ENCODE results near the gene TMEM132C. TPM values are rescaled to one million over a fixed set of nuclear protein-coding genes. Genes with fewer than 3 reads are reported as not detected.

TMEM132C gene
- total and polyA plus RNA-seq, 9 donors = 1.6 to 38.4 (median 9.4) TPM

GRCh38 chr12:128381946-128382345 lies 115.0 kb downstream of the TMEM132C start:
- no peak for DNase-seq
- H3K4me1 ChIP-seq (ENCODE audit: insufficient read depth) = no peaks in the 10 kb centered on the region
- no peak for TF ChIP-seq POLR2A (IDR thresholded peaks at IDR 0.05)
- TF ChIP-seq EP300 (IDR thresholded peaks at IDR 0.05) = no peak
- no peak for TF ChIP-seq CTCF (IDR thresholded peaks at IDR 0.05)
- intact Hi-C loops (cut with DNase I) = loop anchor here in 2 of 4 donors (10.0 kb wide), 1 partner anchor 117 kb away; the partner anchor contains the start of gene TMEM132C (in 2 of the 2)
- H3K36me3 ChIP-seq = no peaks in the 10 kb centered on the region
- H3K9me3 ChIP-seq = no peaks in the 10 kb centered on the region
- H3K4me3 ChIP-seq = no peak overlapping the region
- no peaks in the 10 kb centered on the region for H3K27me3 ChIP-seq
- WGBS, 3 donors = 19 to 44% (median 30%) methylated on average over 10 of the region's 10 CpGs
- H3K27ac ChIP-seq = no peak overlapping the region

GRCh38 chr12:128382946-128383345 lies 116.0 kb downstream of the TMEM132C start:
- intact Hi-C loops (cut with DNase I) = loop anchor here in 2 of 4 donors (10.0 kb wide), 1 partner anchor 118 kb away; the partner anchor contains the start of gene TMEM132C (in 2 of the 2)
- 91 to 92% (median 92%) methylated on average over 7 of the region's 7 CpGs for WGBS, 3 donors
- Histone ChIP-seq H3K36me3 (no peaks in the 10 kb centered on the region), H3K4me1 (ENCODE audit: insufficient read depth) (no peaks in the 10 kb centered on the region), H3K4me3 (no peak overlapping the region), H3K27me3 (no peaks in the 10 kb centered on the region), H3K27ac (no peak overlapping the region), H3K9me3 (no peaks in the 10 kb centered on the region)
- DNase-seq = no peak
- TF ChIP-seq CTCF (IDR thresholded peaks at IDR 0.05) (no peak), POLR2A (IDR thresholded peaks at IDR 0.05) (no peak), EP300 (IDR thresholded peaks at IDR 0.05) (no peak)

- no peak for DNase-seq
- H3K36me3 ChIP-seq = no peaks in the 10 kb centered on the region
- H3K4me3 ChIP-seq = no peak overlapping the region
- H3K27ac ChIP-seq = no peak overlapping the region
- intact Hi-C loops (cut with DNase I) = loop anchor here in 2 of 4 donors (10.0 kb wide), 1 partner anchor 119 kb away; the partner anchor contains the start of gene TMEM132C (in 2 of the 2)
- H3K4me1 ChIP-seq (ENCODE audit: insufficient read depth) = no peaks in the 10 kb centered on the region
- H3K27me3 ChIP-seq = no peaks in the 10 kb centered on the region
- WGBS, 3 donors = 78 to 85% (median 81%) methylated on average over 18 of the region's 18 CpGs
- TF ChIP-seq CTCF (IDR thresholded peaks at IDR 0.05) (no peak), POLR2A (IDR thresholded peaks at IDR 0.05) (no peak), EP300 (IDR thresholded peaks at IDR 0.05) (no peak)
- H3K9me3 ChIP-seq = no peaks in the 10 kb centered on the region
Observed at GRCh38 chr12:128383357-128383937, 116.5 kb downstream of the TMEM132C start.

- WGBS, 3 donors = 92 to 95% (median 92%) methylated on average over 9 of the region's 9 CpGs
Observed at GRCh38 chr12:128385736-128386135, 118.8 kb downstream of the TMEM132C start.

More at GRCh38 chr12:128385736-128386135, 118.8 kb downstream of the TMEM132C start:
- TF ChIP-seq POLR2A (IDR thresholded peaks at IDR 0.05) = no peak
- TF ChIP-seq EP300 (IDR thresholded peaks at IDR 0.05) = no peak
- no peak for TF ChIP-seq CTCF (IDR thresholded peaks at IDR 0.05)
- intact Hi-C loops (cut with DNase I) = loop anchor here in 3 of 4 donors (5.0 to 10.0 kb wide), 2 partner anchors 118 to 121 kb away; partner anchors contain the start of gene TMEM132C (in 3 of the 3)
- DNase-seq = no peak
- no peaks in the 10 kb centered on the region for H3K36me3 ChIP-seq
- H3K4me1 ChIP-seq (ENCODE audit: insufficient read depth) = no peaks in the 10 kb centered on the region
- no peak overlapping the region for H3K27ac ChIP-seq
- no peaks in the 10 kb centered on the region for H3K27me3 ChIP-seq
- H3K4me3 ChIP-seq = no peak overlapping the region
- H3K9me3 ChIP-seq = no peaks in the 10 kb centered on the region
